ACC112 (cell line): Measurements from ENCODE around the gene UBXN2A.

Source experiments
- H2AFZ ChIP-seq: fragments of 200-600 bp; sonication (generic); one replicate; pipeline ENCODE4 v1.6.0; 2017; ENCODE audit warnings: antibody characterized with exemption, low read length; ENCODE audit not compliant: unreplicated experiment
- H3K27ac ChIP-seq: fragments of 200-600 bp; sonication (generic); 2 replicates; pipeline ENCODE4 v1.5.1; 2014; ENCODE audit warnings: low read depth, mild to moderate bottlenecking, antibody characterized with exemption, low read length, moderate library complexity
- H3K27me3 ChIP-seq: fragments of 200-600 bp; sonication (generic); 2 replicates; pipeline ENCODE4 v1.6.1; 2014; ENCODE audit warnings: mild to moderate bottlenecking, antibody characterized with exemption, low read length, moderate library complexity, mixed read lengths; ENCODE audit not compliant: insufficient read depth
- H3K36me3 ChIP-seq: fragments of 200-600 bp; sonication (generic); 2 replicates; pipeline ENCODE4 v1.6.1; 2016; ENCODE audit warnings: mild to moderate bottlenecking, antibody characterized with exemption, low read length, moderate library complexity, mixed read lengths; ENCODE audit not compliant: insufficient read depth
- H3K4me1 ChIP-seq: fragments of 200-600 bp; sonication (generic); one replicate; pipeline ENCODE4 v1.6.1; 2016; ENCODE audit warnings: low read length, mixed read lengths; ENCODE audit not compliant: insufficient read depth, unreplicated experiment, control insufficient read depth
- H3K4me3 ChIP-seq: fragments of 200-600 bp; sonication (generic); 2 replicates; pipeline ENCODE4 v1.5.1; 2014; ENCODE audit warnings: mild to moderate bottlenecking, low read depth, low read length
- H3K79me2 ChIP-seq: fragments of 200-600 bp; sonication (generic); one replicate; pipeline ENCODE4 v1.6.0; 2016; ENCODE audit warnings: low read length; ENCODE audit not compliant: control insufficient read depth, unreplicated experiment, insufficient read depth

UBXN2A gene

GRCh38 chr2:24047703-24048033 is 107.4 kb downstream of the UBXN2A start:
- Histone ChIP-seq H3K4me1 (peaks cover 3% of the 10 kb centered on the region), H3K4me3 (peak overlapping the region; percentile 22; the same call in 1 of the 2 replicates), H3K79me2 (peaks cover 18% of the 10 kb centered on the region), H3K27me3 (no peaks in the 10 kb centered on the region), H3K36me3 (no peaks in the 10 kb centered on the region), H3K27ac (no peak overlapping the region), H2AFZ (peak overlapping the region; percentile 77)

GRCh38 chr2:24048769-24049484 is 108.7 kb downstream of the UBXN2A start:
- peak overlapping the region; percentile 61 for H2AFZ ChIP-seq
- H3K36me3 ChIP-seq, result no peaks in the 10 kb centered on the region
- H3K4me3 ChIP-seq, result peak overlapping the region; percentile 86
- H3K27ac ChIP-seq, result no peak overlapping the region
- no peaks in the 10 kb centered on the region for H3K27me3 ChIP-seq
- H3K79me2 ChIP-seq, result peaks cover 17% of the 10 kb centered on the region
- peaks cover 3% of the 10 kb centered on the region for H3K4me1 ChIP-seq

GRCh38 chr2:24049485-24050021 is 109.3 kb downstream of the UBXN2A start, which contains the start of gene FKBP1B:
Gene FKBP1B (plus strand): TSS chr2:24049741. CDS start chr2:24049850, 109 bp downstream.
- H3K4me3 ChIP-seq, result peak within 1 kb of the TSS; percentile 86
- H3K36me3 ChIP-seq, result no peaks in the 10 kb centered on the region
- no peak within 1 kb of the TSS for H3K27ac ChIP-seq
- H2AFZ ChIP-seq, result peak within 1 kb of the TSS; percentile 61
- H3K79me2 ChIP-seq, result peaks cover 15% of the 10 kb centered on the region
- H3K4me1 ChIP-seq, result peaks cover 3% of the 10 kb centered on the region
- no peaks in the 10 kb centered on the region for H3K27me3 ChIP-seq

GRCh38 chr2:24050041-24050979 is 110.0 kb downstream of the UBXN2A start:
- Histone ChIP-seq H3K79me2 (peaks cover 10% of the 10 kb centered on the region), H3K36me3 (no peaks in the 10 kb centered on the region), H3K4me1 (peaks cover 3% of the 10 kb centered on the region), H3K27me3 (no peaks in the 10 kb centered on the region), H3K4me3 (peak overlapping the region; percentile 86), H2AFZ (peak overlapping the region; percentile 61), H3K27ac (no peak overlapping the region)

- Histone ChIP-seq H3K36me3 (no peaks in the 10 kb centered on the region), H3K4me3 (no peak overlapping the region), H3K79me2 (no peaks in the 10 kb centered on the region), H3K4me1 (no peaks in the 10 kb centered on the region), H2AFZ (no peak overlapping the region), H3K27ac (no peak overlapping the region), H3K27me3 (no peaks in the 10 kb centered on the region)
Observed at GRCh38 chr2:24051833-24052232, 111.6 kb downstream of the UBXN2A start.

- Histone ChIP-seq H3K4me3 (no peak overlapping the region), H3K4me1 (no peaks in the 10 kb centered on the region), H3K36me3 (no peaks in the 10 kb centered on the region), H3K27me3 (no peaks in the 10 kb centered on the region), H3K79me2 (no peaks in the 10 kb centered on the region), H3K27ac (no peak overlapping the region), H2AFZ (no peak overlapping the region)
Observed at GRCh38 chr2:24052951-24053350, 112.7 kb downstream of the UBXN2A start.
